A549 (cell line): ENCODE results near the gene OCA2.

Experiments
- BCL3 ChIP-seq: fragments of >200 bp; sonication (Bioruptor Twin); formaldehyde crosslinking; IDR thresholded peaks from 3 replicates; pipeline ENCODE4 v1.6.1; 2016
- CEBPB ChIP-seq, 2 experiments: fragments of >200 bp in 1 of 2; sonication (Bioruptor Twin) in 1 of 2; formaldehyde crosslinking in 1 of 2; IDR thresholded peaks; 2 replicates each; pipeline ENCODE4 v1.6.1; 2012 to 2016
- CTCF ChIP-seq: fragments of >200 bp; sonication (Bioruptor Twin); formaldehyde crosslinking; IDR thresholded peaks from 3 replicates; pipeline ENCODE4 v1.5.1; 2016
- EP300 ChIP-seq, 2 experiments: fragments of >200 bp; sonication (Bioruptor Twin); formaldehyde crosslinking; IDR thresholded peaks; 2 replicates in 1 of 2; 3 replicates in 1 of 2; pipeline ENCODE4 v1.6.1; 2016 to 2017
- RAD21 ChIP-seq, 2 experiments: fragments of >200 bp in 1 of 2; sonication (Bioruptor Twin) in 1 of 2; formaldehyde crosslinking in 1 of 2; IDR thresholded peaks in 1 of 2; conservative IDR thresholded peaks in 1 of 2; 2 replicates in 1 of 2; 3 replicates in 1 of 2; pipeline ENCODE4 v1.6.1; 2012 to 2018; ENCODE audit warnings: inconsistent platforms in 1 of 2

- TF ChIP-seq CTCF: no peak
- TF ChIP-seq EP300 (IDR thresholded peaks at IDR 0.05): no peak
- TF ChIP-seq RAD21 (conservative IDR thresholded peaks at IDR 0.05 in 1 of 2, IDR thresholded peaks at IDR 0.05 in 1 of 2): no peak
- TF ChIP-seq CEBPB (IDR thresholded peaks at IDR 0.05): no peak
- no peak for TF ChIP-seq BCL3
Observed at GRCh38 chr15:28094732-28095521, 4.2 kb downstream of the OCA2 start.
